Neuronal stem cell (in vitro differentiated cells): ENCODE results near the gene ACTR3C.
"Not testable (repeated sequence)": the region's sequence is repeated elsewhere in the genome, so short reads cannot be mapped to it uniquely, and the experiment has no call there.

Source experiments
- DNase-seq: peaks from one replicate; pipeline ENCODE4 v3.0.0-alpha.2; 2013; ENCODE audit warnings: low spot score
- H2AFZ ChIP-seq: one replicate; pipeline ENCODE4 v1.6.1; 2013; ENCODE audit warnings: mild to moderate bottlenecking, low read length, inconsistent platforms
- H2AK5ac ChIP-seq: 2 replicates; pipeline ENCODE4 v1.6.1; 2013; ENCODE audit warnings: low read depth, mild to moderate bottlenecking, inconsistent platforms, low read length, moderate library complexity, mixed read lengths
- H2BK120ac ChIP-seq: 2 replicates; pipeline ENCODE4 v1.6.1; 2013; ENCODE audit warnings: low read depth, mild to moderate bottlenecking, inconsistent platforms, low read length, moderate library complexity, mixed read lengths
- H2BK12ac ChIP-seq: one replicate; pipeline ENCODE4 v1.6.1; 2013; ENCODE audit warnings: low read length, inconsistent platforms
- H2BK15ac ChIP-seq: 2 replicates; pipeline ENCODE4 v1.6.1; 2013; ENCODE audit warnings: mild to moderate bottlenecking, low read length, inconsistent platforms, mixed read lengths
- H2BK5ac ChIP-seq: one replicate; pipeline ENCODE4 v1.6.1; 2013; ENCODE audit warnings: inconsistent platforms, mild to moderate bottlenecking, low read length, moderate library complexity
- H3K14ac ChIP-seq: one replicate; pipeline ENCODE4 v1.6.1; 2013; ENCODE audit warnings: low read length, inconsistent platforms
- H3K18ac ChIP-seq: 2 replicates; pipeline ENCODE4 v1.6.1; 2013; ENCODE audit warnings: low read length, inconsistent platforms
- H3K23ac ChIP-seq: 2 replicates; pipeline ENCODE4 v1.6.1; 2013; ENCODE audit warnings: low read depth, mild to moderate bottlenecking, mixed read lengths, low read length, inconsistent platforms; ENCODE audit not compliant: poor library complexity
- H3K27ac ChIP-seq: replicated peaks from 3 replicates; pipeline ENCODE4 v1.5.1; 2013; ENCODE audit warnings: low read length, inconsistent platforms
- H3K27me3 ChIP-seq, 3 experiments: 2 replicates each; pipeline ENCODE4 v1.6.1; 2013; ENCODE audit warnings: low read length in 3 of 3, mild to moderate bottlenecking in 2 of 3, inconsistent platforms in 1 of 3, low read depth in 1 of 3, mixed read lengths in 1 of 3, moderate library complexity in 1 of 3; ENCODE audit not compliant: control insufficient read depth in 3 of 3, insufficient read depth in 3 of 3
- H3K36me3 ChIP-seq, 2 donors: replicated peaks in 1 of 2; 2 replicates each; pipeline ENCODE4 v1.6.1; 2013; ENCODE audit warnings: low read length in 2 of 2; ENCODE audit not compliant: control insufficient read depth in 2 of 2, insufficient read depth in 2 of 2
- H3K4ac ChIP-seq: 2 replicates; pipeline ENCODE4 v1.6.1; 2013; ENCODE audit warnings: inconsistent platforms, mild to moderate bottlenecking, low read length, moderate library complexity
- H3K4me1 ChIP-seq, 2 donors: 1 replicate in 1 of 2; 2 replicates in 1 of 2; pipeline ENCODE4 v1.6.1; 2013; ENCODE audit warnings: low read length in 2 of 2, low read depth in 1 of 2; ENCODE audit not compliant: control insufficient read depth in 2 of 2, insufficient read depth in 1 of 2
- H3K4me2 ChIP-seq: one replicate; pipeline ENCODE4 v1.6.1; 2013; ENCODE audit warnings: mild to moderate bottlenecking, low read length, inconsistent platforms; ENCODE audit not compliant: insufficient read depth, poor library complexity, severe bottlenecking
- H3K4me3 ChIP-seq, 2 donors: 2 replicates each; pipeline ENCODE4 v1.5.1; 2013; ENCODE audit warnings: low read length in 2 of 2, mild to moderate bottlenecking in 2 of 2, inconsistent platforms in 1 of 2, moderate library complexity in 1 of 2
- H3K79me1 ChIP-seq: one replicate; pipeline ENCODE4 v1.6.1; 2013; ENCODE audit warnings: low read depth, mild to moderate bottlenecking, inconsistent platforms, low read length, moderate library complexity
- H3K9ac ChIP-seq: one replicate; pipeline ENCODE4 v1.6.1; 2013; ENCODE audit warnings: mild to moderate bottlenecking, low read depth, low read length, inconsistent platforms; ENCODE audit not compliant: poor library complexity
- H3K9me3 ChIP-seq, 2 donors: replicated peaks in 1 of 2; 2 replicates each; pipeline versions ENCODE3 to v1.6.1; 2013; ENCODE audit warnings: low read length in 2 of 2, mild to moderate bottlenecking in 2 of 2, inconsistent platforms in 1 of 2, low read depth in 1 of 2, mixed read lengths in 1 of 2, moderate library complexity in 1 of 2; ENCODE audit not compliant: control insufficient read depth in 2 of 2, insufficient read depth in 1 of 2
- H4K8ac ChIP-seq: one replicate; pipeline ENCODE4 v1.6.1; 2013; ENCODE audit warnings: low read depth, mild to moderate bottlenecking, inconsistent platforms, low read length, moderate library complexity
- H4K91ac ChIP-seq: one replicate; pipeline ENCODE4 v1.6.1; 2013; ENCODE audit warnings: low read length, low read depth, mild to moderate bottlenecking, inconsistent platforms; ENCODE audit not compliant: poor library complexity
- WGBS, 2 donors: extraction: QIAGEN DNeasy Blood & Tissue Kit; methylation state at CpG; one replicate each; pipeline ENCODE4 v1.1.7; 2013; ENCODE audit warnings: missing lambda C conversion rate in 2 of 2, mixed read lengths in 1 of 2; ENCODE audit not compliant: insufficient read length in 2 of 2, insufficient replicate concordance in 1 of 2; ENCODE audit errors: extremely low coverage in 2 of 2; 5-methylcytosine and 5-hydroxymethylcytosine counted together

The ACTR3C gene

GRCh38 chr7:150285849-150286754, 37.2 kb downstream of the ACTR3C start:
- not testable (repeated sequence) for H4K8ac ChIP-seq, H3K4me3 ChIP-seq, H3K4ac ChIP-seq, H3K4me1 ChIP-seq, H3K9ac ChIP-seq, H2AFZ ChIP-seq, H2BK12ac ChIP-seq, H3K14ac ChIP-seq, H3K79me1 ChIP-seq, DNase-seq, H3K4me2 ChIP-seq, H3K27me3 ChIP-seq, H3K9me3 ChIP-seq, H3K36me3 ChIP-seq, H3K27ac ChIP-seq, H2BK120ac ChIP-seq, H3K23ac ChIP-seq, H3K18ac ChIP-seq, H2BK15ac ChIP-seq, H2BK5ac ChIP-seq, H2AK5ac ChIP-seq, H4K91ac ChIP-seq
- no CpG with 5 or more reads among the region's 16 CpGs for WGBS, 2 donors

DNA sequence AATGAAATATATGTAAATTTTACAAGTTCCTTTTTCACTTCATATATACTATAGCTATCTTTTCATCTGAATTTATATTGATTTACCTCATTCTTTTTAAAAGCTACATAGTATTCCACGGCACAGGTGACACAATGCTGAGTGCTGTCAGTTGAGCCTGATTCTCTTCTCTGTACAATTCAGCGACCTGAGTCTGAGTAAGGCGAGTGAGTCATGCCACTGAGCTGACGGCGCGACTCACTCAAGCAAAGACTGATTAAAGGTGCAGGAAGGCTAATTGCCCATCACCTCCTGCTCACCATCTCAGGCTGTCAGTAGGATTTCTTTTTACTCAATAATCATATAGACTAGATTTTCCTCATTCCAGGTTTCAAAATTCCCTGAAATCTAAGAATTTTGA, 39.7 kb downstream of the ACTR3C start:
- not testable (repeated sequence) for H2BK120ac ChIP-seq, H2BK15ac ChIP-seq, H3K27me3 ChIP-seq, H3K27ac ChIP-seq, H3K14ac ChIP-seq, H3K36me3 ChIP-seq, H4K91ac ChIP-seq, H4K8ac ChIP-seq, H3K23ac ChIP-seq, H3K4ac ChIP-seq, H3K18ac ChIP-seq, DNase-seq, H2BK12ac ChIP-seq, H3K4me3 ChIP-seq, H2AFZ ChIP-seq, H3K9me3 ChIP-seq, H3K4me2 ChIP-seq, H3K79me1 ChIP-seq, H3K9ac ChIP-seq, H2AK5ac ChIP-seq, H3K4me1 ChIP-seq, H2BK5ac ChIP-seq
- no CpG with 5 or more reads among the region's 6 CpGs for WGBS, 2 donors

DNA sequence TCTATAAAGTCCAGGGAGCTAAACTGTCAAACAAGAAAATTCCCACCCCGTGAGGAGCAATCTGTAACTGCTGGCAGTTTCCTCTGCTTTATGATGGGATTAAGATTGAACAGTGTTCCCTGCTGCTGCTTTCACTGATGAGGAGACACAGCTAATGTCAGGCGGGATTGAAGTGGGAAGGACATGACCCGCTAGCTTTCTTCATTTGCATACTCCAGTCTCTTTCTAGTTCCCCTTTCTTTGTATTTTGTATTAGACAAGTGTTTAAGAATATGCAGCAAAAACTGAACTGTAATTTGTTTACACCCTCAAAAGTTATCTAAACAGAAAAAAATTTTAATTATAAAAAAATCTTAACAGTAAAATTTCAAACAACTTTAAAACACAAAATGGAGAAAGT, 40.2 kb downstream of the ACTR3C start:
- H3K18ac ChIP-seq, H3K27ac ChIP-seq, H4K8ac ChIP-seq, H2BK12ac ChIP-seq, H3K14ac ChIP-seq, H3K79me1 ChIP-seq, H2BK5ac ChIP-seq, H3K9me3 ChIP-seq, H3K4ac ChIP-seq, H3K9ac ChIP-seq, H3K4me3 ChIP-seq, H3K4me2 ChIP-seq, H3K36me3 ChIP-seq, DNase-seq, H4K91ac ChIP-seq, H2AFZ ChIP-seq, H3K4me1 ChIP-seq, H3K23ac ChIP-seq, H2AK5ac ChIP-seq, H2BK120ac ChIP-seq, H3K27me3 ChIP-seq, H2BK15ac ChIP-seq: not testable (repeated sequence)
- no CpG with 5 or more reads among the region's 3 CpGs for WGBS, 2 donors

GRCh38 chr7:150281681-150282403, 41.5 kb downstream of the ACTR3C start:
- H3K9ac ChIP-seq, H3K27ac ChIP-seq, H2BK120ac ChIP-seq, H3K4me1 ChIP-seq, H3K27me3 ChIP-seq, H4K8ac ChIP-seq, H2AFZ ChIP-seq, DNase-seq, H3K4ac ChIP-seq, H3K18ac ChIP-seq, H2BK5ac ChIP-seq, H3K4me2 ChIP-seq, H3K79me1 ChIP-seq, H3K9me3 ChIP-seq, H2BK15ac ChIP-seq, H3K4me3 ChIP-seq, H4K91ac ChIP-seq, H3K23ac ChIP-seq, H3K14ac ChIP-seq, H2BK12ac ChIP-seq, H3K36me3 ChIP-seq, H2AK5ac ChIP-seq: not testable (repeated sequence)
- WGBS, 2 donors: no CpG with 5 or more reads among the region's 25 CpGs
